Measurements from ENCODE around the gene ADAMTS10. TPM values are rescaled to one million over a fixed set of nuclear protein-coding genes. Genes with fewer than 3 reads are reported as not detected.

The ADAMTS10 gene
- total RNA-seq, 2 donors from 2014 or later, result 2.5 to 7.4 TPM

DNA sequence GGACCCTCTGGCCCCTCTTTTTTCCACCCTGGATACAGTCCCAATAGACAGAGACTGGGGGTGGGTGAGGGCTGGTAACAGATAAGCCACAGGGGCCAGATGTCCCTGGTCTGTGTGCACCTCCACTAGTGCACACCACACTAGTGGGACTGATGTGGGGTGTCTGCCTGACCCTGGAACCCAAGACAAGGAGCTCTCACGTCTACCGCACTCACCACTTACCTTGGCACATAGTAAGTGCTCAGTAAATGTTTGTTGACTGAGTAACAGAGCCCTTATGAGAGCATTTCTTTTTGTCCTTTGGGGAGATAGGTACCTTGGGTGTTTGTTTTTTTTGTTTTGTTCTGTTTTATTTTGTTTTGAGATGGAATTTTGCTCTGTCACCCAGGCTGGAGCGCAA, 73.4 kb downstream of the ADAMTS10 start:
- Mint-ChIP-seq H3K4me3 (no peak overlapping the region), H3K9me3 (no peaks in the 10 kb centered on the region), H3K27me3 (no peaks in the 10 kb centered on the region), H3K36me3 (ENCODE audit: low read depth) (peaks cover 67% of the 10 kb centered on the region), H3K4me1 (no peaks in the 10 kb centered on the region), H3K27ac (peak overlapping the region; percentile 59)
- no peak for ATAC-seq (replicated peaks)

GRCh38 chr19:8536282-8536681, 74.2 kb downstream of the ADAMTS10 start:
- Mint-ChIP-seq H3K9me3 (no peaks in the 10 kb centered on the region), H3K4me1 (no peaks in the 10 kb centered on the region), H3K36me3 (ENCODE audit: low read depth) (peaks cover 67% of the 10 kb centered on the region), H3K27me3 (no peaks in the 10 kb centered on the region), H3K4me3 (no peak overlapping the region), H3K27ac (peak overlapping the region; percentile 2)
- no peak for ATAC-seq (replicated peaks)

DNA sequence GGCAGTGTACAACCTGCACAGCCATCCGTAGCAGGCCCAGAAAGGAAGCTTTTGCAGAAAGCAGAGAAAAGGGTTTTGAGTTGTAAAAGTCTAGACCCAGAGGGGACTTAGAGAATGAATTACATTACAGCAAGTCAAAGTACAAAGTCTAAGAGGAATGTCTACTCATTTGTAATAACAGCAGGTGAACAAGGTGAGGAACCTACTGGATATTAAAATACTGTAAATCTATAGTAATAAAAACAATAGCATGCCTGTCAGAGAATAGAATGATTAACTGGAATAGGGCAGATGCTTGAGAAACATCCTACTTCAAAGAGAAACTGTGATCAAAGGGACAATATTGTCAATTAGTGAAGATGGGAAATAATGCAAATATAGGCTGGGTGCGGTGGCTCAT, 78.3 kb downstream of the ADAMTS10 start:
- Mint-ChIP-seq H3K9me3 (no peaks in the 10 kb centered on the region), H3K4me1 (peaks cover 5% of the 10 kb centered on the region), H3K27ac (peak overlapping the region; percentile 67), H3K4me3 (no peak overlapping the region), H3K36me3 (ENCODE audit: low read depth) (peaks cover 71% of the 10 kb centered on the region), H3K27me3 (no peaks in the 10 kb centered on the region)
- no peak for ATAC-seq (replicated peaks)

DNA sequence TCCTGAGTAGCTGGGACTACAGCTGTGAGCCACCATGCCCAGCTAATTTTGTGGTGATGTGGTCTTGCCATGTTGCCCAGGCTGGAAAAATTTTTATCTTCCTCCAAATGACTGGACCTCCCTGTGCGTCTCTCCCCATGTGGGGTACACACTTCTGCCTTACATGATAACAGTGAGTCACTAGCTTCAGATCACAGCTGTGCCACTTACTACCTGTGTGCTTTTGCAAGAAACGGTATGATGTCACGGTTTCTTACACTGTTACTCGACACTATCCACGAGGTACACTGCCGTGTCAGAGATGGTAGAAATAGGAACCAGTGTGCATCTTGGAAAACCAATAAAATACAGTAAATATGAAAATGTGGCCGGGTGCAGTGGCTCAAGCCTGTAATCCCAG, 79.0 kb downstream of the ADAMTS10 start:
- peak overlapping the region; percentile 67 for H3K27ac Mint-ChIP-seq
- peaks cover 63% of the 10 kb centered on the region for H3K36me3 Mint-ChIP-seq (ENCODE audit: low read depth)
- H3K4me1 Mint-ChIP-seq, result peaks cover 5% of the 10 kb centered on the region
- no peak for ATAC-seq (replicated peaks)
- no peaks in the 10 kb centered on the region for H3K9me3 Mint-ChIP-seq
- H3K4me3 Mint-ChIP-seq, result no peak overlapping the region
- H3K27me3 Mint-ChIP-seq, result no peaks in the 10 kb centered on the region

Other genes starting within 250 kb of the ADAMTS10 start
- gene ANGPTL4, start 246.6 kb downstream of the ADAMTS10 start, total RNA-seq, result 100 to 1,000 TPM in 1 of 2 donors, 1 to 10 TPM in 1; 4.8 to 120 TPM
- gene RAB11B, start 220.4 kb downstream of the ADAMTS10 start, total RNA-seq, result 10 to 100 TPM; 79.0 to 81.1 TPM
- gene MARCHF2, start 197.4 kb downstream of the ADAMTS10 start, total RNA-seq, result 10 to 100 TPM; 10.6 to 15.5 TPM
- 100 to 1,000 TPM; 155 to 289 TPM for gene HNRNPM, start 165.7 kb downstream of the ADAMTS10 start, total RNA-seq
- 1 to 10 TPM; 1.1 to 2.9 TPM for gene PRAM1, start 108.1 kb downstream of the ADAMTS10 start, total RNA-seq
- gene ZNF414, start 96.5 kb downstream of the ADAMTS10 start, total RNA-seq, result 10 to 100 TPM; 18.4 to 19.1 TPM
- 100 to 1,000 TPM in 1 of 2 donors, 10 to 100 TPM in 1; 68.7 to 134 TPM for gene MYO1F, start 33.3 kb downstream of the ADAMTS10 start, total RNA-seq
- gene NFILZ, start 19.9 kb upstream of the ADAMTS10 start, total RNA-seq, result not detected
- not detected for gene ACTL9, start 88.1 kb upstream of the ADAMTS10 start, total RNA-seq
- gene OR2Z1, start 110.9 kb upstream of the ADAMTS10 start, total RNA-seq, result not detected
- 10 to 100 TPM; 24.7 to 66.6 TPM for gene ZNF558, start 221.6 kb upstream of the ADAMTS10 start, total RNA-seq
- gene MBD3L1, start 221.7 kb upstream of the ADAMTS10 start, total RNA-seq, result not detected

Measured in activated T-helper 17 cell treated with anti-CD3 and anti-CD28 coated beads, Interleukin-2, amount 50 U/mL, for 72 hours (primary cell).